HG03045 (cell line): Measurements from ENCODE around the gene CADPS2.

Experiments
- ATAC-seq: cut with Tn5 transposase; IDR thresholded peaks from one replicate; pipeline ENCODE4 v1.9.1; 2021; ENCODE audit warnings: mild to moderate bottlenecking, moderate library complexity; ENCODE audit not compliant: unreplicated experiment

Gene CADPS2

GRCh38 chr7:122467661-122468449 lies 418.4 kb downstream of the CADPS2 start:
- ATAC-seq = no peak

DNA sequence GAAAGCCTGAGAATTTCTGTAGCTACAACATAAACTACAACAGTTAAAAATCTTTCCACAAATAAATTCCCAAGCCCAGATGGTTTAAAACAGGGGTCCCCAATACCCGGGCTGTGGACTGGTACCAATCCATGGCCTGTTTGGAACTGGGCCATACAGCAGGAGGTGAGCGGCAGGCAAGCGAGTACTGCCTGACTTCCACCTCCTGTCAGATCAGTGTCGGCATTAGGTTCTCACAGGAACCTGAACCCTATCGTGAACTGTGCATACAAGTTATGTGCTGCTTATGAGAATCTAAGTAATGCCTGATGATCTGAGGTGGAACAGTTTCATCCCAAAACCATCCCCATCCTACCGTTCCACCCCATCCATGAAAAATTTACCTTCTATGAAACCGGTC lies 421.0 kb downstream of the CADPS2 start:
- ATAC-seq = no peak

DNA sequence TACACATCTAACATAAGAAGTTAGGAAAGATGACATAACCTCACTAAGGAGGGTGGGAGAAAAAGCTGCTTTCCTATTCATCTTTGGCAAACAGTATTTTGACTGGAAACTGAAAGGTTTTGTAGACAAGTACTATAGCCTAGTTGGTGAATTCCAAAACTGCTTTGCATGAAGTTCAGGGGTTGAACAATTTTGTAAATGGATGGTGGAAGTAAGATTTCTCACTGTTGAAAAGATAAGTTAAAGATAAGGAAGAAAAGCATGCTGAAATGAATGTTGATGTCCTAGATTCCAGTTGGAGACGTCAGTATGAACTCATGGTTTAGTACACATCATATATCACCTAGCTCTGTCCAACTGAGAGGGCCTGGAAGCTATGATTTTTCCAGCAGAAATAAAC lies 422.6 kb downstream of the CADPS2 start:
- ATAC-seq = no peak

GRCh38 chr7:122460936-122461335 lies 425.3 kb downstream of the CADPS2 start:
- ATAC-seq = no peak

DNA sequence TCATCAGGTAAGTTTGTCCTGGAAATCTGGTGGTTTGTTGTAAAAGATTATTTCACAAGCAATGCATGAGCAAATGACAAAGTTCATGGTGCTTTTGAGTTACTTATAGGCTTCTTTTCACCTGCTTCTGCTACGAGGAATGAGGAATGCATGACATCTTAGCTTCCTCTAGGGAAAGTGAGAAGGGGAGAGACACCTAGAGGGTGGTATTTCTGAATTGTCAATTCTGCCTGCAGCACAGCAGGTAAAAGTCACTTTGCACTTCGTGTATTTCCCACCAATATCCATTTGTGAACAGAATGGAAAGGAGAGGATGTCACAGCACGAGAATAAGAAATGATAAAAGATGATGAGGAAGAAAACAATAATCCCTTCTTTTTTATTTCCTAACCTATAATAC lies 428.3 kb downstream of the CADPS2 start:
- ATAC-seq = no peak

GRCh38 chr7:122457325-122457724 lies 428.9 kb downstream of the CADPS2 start:
- ATAC-seq = no peak

- no peak for ATAC-seq
Measured at GRCh38 chr7:122454776-122455507, 431.3 kb downstream of the CADPS2 start.

DNA sequence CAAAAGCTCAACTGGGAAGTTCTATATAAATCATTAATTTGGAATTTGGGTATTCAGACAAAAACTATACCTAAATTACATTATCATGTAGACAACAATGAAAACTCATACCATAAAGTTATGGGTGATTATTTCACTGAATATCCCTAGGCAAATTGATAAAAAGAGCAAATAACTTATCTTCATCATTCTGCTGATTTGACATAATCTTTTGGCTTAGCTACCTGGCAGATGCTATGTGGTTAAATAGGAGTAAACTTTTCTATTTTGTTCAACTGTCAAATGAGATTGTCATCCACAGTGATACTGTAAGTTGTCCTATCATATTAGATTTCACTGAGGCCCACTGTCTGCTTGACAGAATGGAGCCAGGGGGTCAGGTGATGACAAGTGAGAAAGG lies 432.8 kb downstream of the CADPS2 start:
- no peak for ATAC-seq

DNA sequence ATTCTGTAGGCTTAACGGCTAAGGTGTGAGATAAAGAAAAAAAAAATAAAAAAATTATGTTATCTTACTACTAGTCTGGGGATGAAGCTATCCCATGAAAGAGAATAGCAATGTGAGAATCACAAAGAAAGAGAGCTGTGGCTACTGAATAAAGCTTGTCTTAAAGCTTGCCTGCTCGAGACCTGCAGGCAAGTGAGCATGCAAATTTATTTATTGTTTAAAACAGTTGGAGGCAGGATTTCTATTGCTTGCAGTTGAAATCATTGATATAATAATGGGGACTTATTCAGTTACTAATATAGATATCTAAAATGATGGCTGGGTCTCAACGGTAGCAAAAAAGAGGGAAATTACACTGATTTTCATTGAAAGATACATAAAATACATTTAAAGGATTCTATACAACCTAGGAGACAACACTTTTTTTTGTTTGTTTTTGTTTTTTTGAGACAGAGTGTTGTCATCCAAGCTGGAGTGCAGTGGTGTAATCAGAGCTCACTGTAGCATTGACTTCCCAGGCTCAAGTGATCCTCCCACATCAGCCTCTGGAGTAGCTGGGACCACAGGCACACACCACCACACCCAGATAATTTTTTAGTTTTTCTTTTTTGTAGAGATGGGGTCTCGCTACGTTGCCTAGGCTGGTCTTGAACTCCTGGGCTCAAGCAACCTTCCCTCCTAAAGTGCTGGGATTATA lies 437.2 kb downstream of the CADPS2 start:
- ATAC-seq = no peak

- no peak for ATAC-seq
Measured at GRCh38 chr7:122442929-122443328, 443.3 kb downstream of the CADPS2 start.

DNA sequence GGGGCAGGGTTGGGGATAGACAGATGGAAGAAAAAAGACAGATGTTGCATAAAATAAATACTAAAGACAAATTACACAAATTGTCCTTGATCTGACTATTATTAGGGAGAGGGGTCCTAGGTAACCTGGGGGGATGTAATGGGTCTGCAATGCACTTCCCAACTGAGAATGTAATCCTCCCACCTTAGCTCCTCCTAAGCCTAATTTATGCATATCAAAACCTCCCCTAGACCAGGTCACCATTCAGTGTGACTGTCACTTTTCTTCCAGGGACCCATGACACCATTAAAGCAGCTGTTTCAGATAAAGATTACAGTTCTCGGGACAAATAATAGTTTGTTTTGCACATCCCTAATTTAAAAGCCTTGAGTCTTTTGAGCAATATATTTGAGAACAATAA lies 447.8 kb downstream of the CADPS2 start:
- ATAC-seq = no peak

- ATAC-seq = no peak
Measured at GRCh38 chr7:122438006-122438405, 448.3 kb downstream of the CADPS2 start.

- no peak for ATAC-seq
Measured at GRCh38 chr7:122433765-122434164, 452.5 kb downstream of the CADPS2 start.

DNA sequence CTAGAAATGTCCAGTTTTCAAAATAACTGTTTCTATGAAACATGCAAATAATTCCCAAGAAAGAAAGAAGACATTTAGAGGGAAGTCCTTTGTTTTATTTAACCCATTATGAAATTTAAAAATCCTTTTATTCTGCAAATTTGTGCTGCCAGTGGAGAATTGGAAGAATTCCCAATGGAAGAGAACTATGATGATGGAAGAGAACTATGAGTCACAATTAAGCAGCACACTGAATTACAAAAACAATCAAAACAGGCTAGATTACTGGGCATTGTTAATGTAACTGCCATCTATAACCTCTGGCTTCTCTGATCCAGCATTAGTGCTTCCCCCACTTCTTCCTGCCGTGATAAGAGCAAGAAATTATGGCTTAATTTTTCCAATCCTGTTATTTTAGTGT lies 455.6 kb downstream of the CADPS2 start:
- no peak for ATAC-seq

DNA sequence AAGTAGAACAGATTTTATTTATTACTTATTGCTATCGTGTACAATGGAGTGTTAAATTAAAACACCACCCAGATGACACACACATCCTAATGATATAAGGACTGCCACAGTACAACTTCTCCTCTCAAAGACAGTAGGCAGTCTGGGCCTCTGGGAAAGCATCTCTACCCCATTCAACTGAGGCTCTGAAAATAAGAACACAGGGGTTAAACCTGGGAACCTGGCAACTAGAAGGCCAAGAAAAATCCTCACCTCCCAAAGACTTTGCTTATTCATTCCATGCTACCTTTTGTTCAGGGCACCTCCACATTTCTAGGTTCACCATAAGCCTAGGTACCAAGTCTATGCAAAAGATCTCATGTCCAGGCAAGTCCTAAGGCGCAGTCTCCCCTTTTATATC lies 456.3 kb downstream of the CADPS2 start:
- no peak for ATAC-seq

GRCh38 chr7:122425731-122426130 lies 460.5 kb downstream of the CADPS2 start:
- no peak for ATAC-seq

DNA sequence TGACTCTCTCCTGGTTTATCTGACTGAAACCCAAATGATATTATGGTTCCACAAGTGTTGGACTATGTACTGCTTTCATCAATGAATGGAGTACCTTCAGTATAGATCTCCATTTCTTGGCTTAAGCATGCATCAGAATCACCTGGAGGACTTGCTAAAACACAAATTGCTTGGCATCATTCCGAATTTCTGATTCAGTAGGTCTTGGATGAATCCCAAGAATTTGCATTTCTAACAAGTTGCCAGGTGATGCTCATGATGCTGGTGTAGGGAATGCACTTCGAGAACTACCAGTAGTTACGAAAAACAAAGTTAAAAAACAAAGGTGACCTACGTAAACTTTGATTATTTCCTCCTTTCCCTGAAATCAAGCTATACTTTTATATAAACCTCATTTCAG lies 462.7 kb downstream of the CADPS2 start:
- no peak for ATAC-seq

DNA sequence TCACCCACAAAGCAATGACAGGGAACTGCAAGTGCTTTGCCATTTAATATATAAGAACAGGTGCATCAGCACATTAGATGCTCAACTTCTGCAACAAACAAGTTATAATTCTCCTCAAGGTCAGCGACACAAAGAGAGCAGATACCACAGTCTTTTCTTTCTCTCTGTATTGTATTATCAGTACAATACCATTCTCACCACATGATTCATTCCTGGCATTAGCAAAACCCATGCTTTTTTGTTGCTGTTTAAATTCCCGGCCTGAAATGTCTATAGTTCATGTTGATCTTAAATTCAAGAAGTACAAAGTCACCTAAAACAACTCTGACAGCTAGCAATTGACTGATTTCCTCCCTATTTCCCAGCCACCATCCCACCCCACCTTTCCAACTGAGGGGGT lies 469.9 kb downstream of the CADPS2 start:
- ATAC-seq = no peak

GRCh38 chr7:122415510-122415909 lies 470.8 kb downstream of the CADPS2 start:
- no peak for ATAC-seq

DNA sequence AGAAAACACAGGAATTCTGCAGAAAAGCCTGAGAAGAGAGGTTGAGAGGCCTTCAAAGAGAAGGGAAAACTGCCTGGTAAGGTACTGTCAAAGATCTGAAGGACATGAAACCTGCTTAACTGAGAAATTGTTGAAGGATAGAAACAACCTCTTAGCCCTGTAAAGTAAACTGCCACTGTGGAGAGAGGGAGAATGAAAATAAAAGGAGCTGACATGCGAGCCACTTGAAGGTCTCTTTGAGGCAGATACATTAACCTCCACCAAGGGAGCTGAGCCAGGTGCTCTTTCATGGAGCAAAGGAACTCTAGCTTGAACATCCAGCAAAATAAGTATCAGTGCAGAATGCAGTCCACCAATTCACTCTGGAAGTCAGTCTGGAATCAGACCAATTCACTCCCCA lies 472.9 kb downstream of the CADPS2 start:
- no peak for ATAC-seq

- no peak for ATAC-seq
Measured at GRCh38 chr7:122412883-122413282, 473.4 kb downstream of the CADPS2 start.

GRCh38 chr7:122412441-122412840 lies 473.8 kb downstream of the CADPS2 start:
- no peak for ATAC-seq
